ENCODE measurements around the gene LYPD6. TPM values are rescaled to one million over a fixed set of nuclear protein-coding genes. Genes with fewer than 3 reads are reported as not detected.

LYPD6 gene
- total and polyA plus RNA-seq, 2 donors from 2014 or later: 1.1 to 2.2 TPM

- Histone ChIP-seq H3K9me3 (ENCODE audit: control insufficient read depth in 2 of 3, insufficient read depth in 1 of 3, low read length in 3 of 3) (no peaks in the 10 kb centered on the region), H3K4me1 (ENCODE audit: control insufficient read depth in 2 of 3, insufficient read depth in 2 of 3, low read depth in 1 of 3, low read length in 3 of 3) (peaks cover 0 to 3% (median 0%) of the 10 kb centered on the region in 3 donors), H3K36me3 (ENCODE audit: control insufficient read depth in 2 of 3, insufficient read depth in 3 of 3, low read length in 3 of 3) (no peaks in the 10 kb centered on the region), H3K27me3 (ENCODE audit: control insufficient read depth, insufficient read depth, low read length) (no peaks in the 10 kb centered on the region), H3K4me3 (ENCODE audit: low read length in 3 of 3) (no peak overlapping the region), H3K27ac (ENCODE audit: low read depth in 2 of 2, low read length in 2 of 2) (no peak overlapping the region), H3K9ac (ENCODE audit: low read length in 3 of 3) (no peak overlapping the region)
- DNase-seq (no peak), FAIRE-seq (no peak)
- no peak for TF ChIP-seq CTCF (IDR thresholded peaks at IDR 0.05; ENCODE audit: borderline replicate concordance, extremely low read depth, insufficient read depth)
- intact Hi-C loops (cut with DNase I): loop anchor here (10.0 kb wide), 1 partner anchor 487 kb away; no protein-coding TSS in a partner anchor
Observed at GRCh38 chr2:149312039-149312438, 18.3 kb upstream of the LYPD6 start.

- TF ChIP-seq CTCF (IDR thresholded peaks at IDR 0.05; ENCODE audit: borderline replicate concordance, extremely low read depth, insufficient read depth): peak; percentile 63
- intact Hi-C loops (cut with DNase I): loop anchor here (10.0 kb wide), 1 partner anchor 489 kb away; no protein-coding TSS in a partner anchor
- no peak for FAIRE-seq
- Histone ChIP-seq H3K4me3 (ENCODE audit: low read length in 3 of 3) (peak overlapping the region in 1 of 3 donors; percentile 2), H3K36me3 (ENCODE audit: control insufficient read depth in 2 of 3, insufficient read depth in 3 of 3, low read length in 3 of 3) (no peaks in the 10 kb centered on the region), H3K4me1 (ENCODE audit: control insufficient read depth in 2 of 3, insufficient read depth in 2 of 3, low read depth in 1 of 3, low read length in 3 of 3) (peaks cover 0 to 3% (median 0%) of the 10 kb centered on the region in 3 donors), H3K27ac (ENCODE audit: low read depth in 2 of 2, low read length in 2 of 2) (no peak overlapping the region), H3K9ac (ENCODE audit: low read length in 3 of 3) (no peak overlapping the region), H3K27me3 (ENCODE audit: control insufficient read depth, insufficient read depth, low read length) (no peaks in the 10 kb centered on the region), H3K9me3 (ENCODE audit: control insufficient read depth in 2 of 3, insufficient read depth in 1 of 3, low read length in 3 of 3) (no peaks in the 10 kb centered on the region)
- peak in 4 of 5 donors; percentile 47 to 80 (median 62) for DNase-seq
Observed at GRCh38 chr2:149313512-149313972, 16.8 kb upstream of the LYPD6 start.

- TF ChIP-seq CTCF (IDR thresholded peaks at IDR 0.05; ENCODE audit: borderline replicate concordance, extremely low read depth, insufficient read depth): no peak
- no peak overlapping the region for H3K27ac ChIP-seq (ENCODE audit: low read depth in 2 of 2, low read length in 2 of 2)
- FAIRE-seq: no peak
- no peaks in the 10 kb centered on the region for H3K36me3 ChIP-seq (ENCODE audit: control insufficient read depth in 2 of 3, insufficient read depth in 3 of 3, low read length in 3 of 3)
- no peak overlapping the region for H3K4me3 ChIP-seq (ENCODE audit: low read length in 3 of 3)
- H3K9me3 ChIP-seq (ENCODE audit: control insufficient read depth in 2 of 3, insufficient read depth in 1 of 3, low read length in 3 of 3): no peaks in the 10 kb centered on the region
- DNase-seq: peak in 4 of 5 donors; percentile 51 to 66 (median 56)
- peaks cover 0 to 3% (median 0%) of the 10 kb centered on the region in 3 donors for H3K4me1 ChIP-seq (ENCODE audit: control insufficient read depth in 2 of 3, insufficient read depth in 2 of 3, low read depth in 1 of 3, low read length in 3 of 3)
- intact Hi-C loops (cut with DNase I): loop anchor here (10.0 kb wide), 1 partner anchor 490 kb away; no protein-coding TSS in a partner anchor
- no peak overlapping the region for H3K9ac ChIP-seq (ENCODE audit: low read length in 3 of 3)
- H3K27me3 ChIP-seq (ENCODE audit: control insufficient read depth, insufficient read depth, low read length): no peaks in the 10 kb centered on the region
Observed at GRCh38 chr2:149314687-149315086, 15.7 kb upstream of the LYPD6 start.

Data from kidney (tissue), 14 donors.